ENCODE data around the gene GPHN.

GPHN gene

DNA sequence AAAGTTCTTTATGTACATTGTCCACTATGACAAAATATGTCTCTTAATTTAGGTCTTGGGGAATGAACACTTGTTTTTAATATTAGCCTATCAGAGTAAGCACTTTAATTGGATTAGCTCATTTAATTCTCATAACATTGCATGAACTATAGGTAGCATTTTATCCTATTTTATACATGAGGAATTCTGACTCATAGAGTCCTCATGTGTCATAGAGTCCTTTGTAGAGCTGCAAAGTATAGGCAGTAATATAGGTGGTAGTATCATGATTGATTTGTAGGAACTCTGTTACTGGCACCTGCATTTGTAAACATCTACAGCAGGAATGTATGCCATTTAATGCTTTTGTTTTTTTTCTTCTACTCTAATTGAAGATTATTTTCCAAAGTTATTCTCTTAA, 96.0 kb downstream of the GPHN start:
- no peak for DNase-seq

DNA sequence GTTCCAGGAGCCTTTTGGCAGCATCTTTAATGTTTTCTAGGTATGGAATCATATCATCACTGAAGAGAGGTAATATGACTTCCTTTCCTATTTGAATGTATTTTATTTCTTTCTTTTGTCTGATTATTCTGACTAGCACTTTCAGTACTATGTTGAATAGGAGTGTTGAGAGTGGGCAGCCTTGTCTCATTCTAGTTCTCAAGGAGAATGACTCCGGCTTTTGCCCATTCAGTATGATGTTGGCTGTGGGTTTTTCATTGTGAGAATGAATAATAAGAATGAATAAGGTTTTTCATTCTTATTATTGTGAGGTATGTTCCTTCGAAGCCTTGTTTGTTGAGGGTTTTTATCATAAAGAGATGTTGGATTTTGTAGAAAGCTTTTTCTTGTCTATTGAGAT, 98.9 kb downstream of the GPHN start:
- no peak for DNase-seq

DNA sequence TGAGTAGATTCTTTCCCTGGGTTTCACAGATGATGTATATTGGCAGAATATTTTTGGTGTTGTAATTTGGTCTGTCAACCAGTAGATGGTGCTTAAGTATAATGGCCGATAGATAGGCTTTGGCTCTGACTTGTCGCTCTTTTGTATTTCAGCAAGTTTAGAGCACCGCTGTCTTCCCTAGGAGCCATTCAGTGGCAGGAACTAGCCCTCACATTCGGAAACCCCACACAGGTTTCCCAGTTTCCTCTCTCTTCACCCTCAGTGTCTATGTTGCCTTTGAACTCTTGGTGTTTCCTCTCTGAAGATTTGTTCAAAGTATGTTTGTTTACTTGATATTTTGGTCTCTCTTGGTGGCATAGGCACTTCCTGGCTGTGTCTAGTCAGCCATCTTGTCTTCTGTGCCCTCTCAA, 102.2 kb downstream of the GPHN start:
- no peak for DNase-seq

DNA sequence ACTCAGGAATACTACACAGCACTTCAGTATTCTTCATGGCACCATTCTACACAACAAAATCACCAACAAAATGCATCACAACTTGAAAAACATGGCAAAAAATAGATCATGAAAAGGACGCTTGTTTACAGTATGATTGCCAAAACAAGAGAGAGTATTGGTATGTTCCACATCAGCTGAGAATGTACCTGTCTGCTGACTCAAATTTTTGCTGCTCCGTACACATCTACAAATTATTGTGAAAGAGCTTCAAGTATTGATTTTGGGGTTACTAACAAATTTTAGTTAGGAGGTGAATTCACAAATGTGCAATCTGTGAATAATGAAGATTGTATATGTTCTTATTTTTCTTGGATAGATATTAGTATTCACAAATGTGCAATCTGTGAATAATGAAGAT, 105.4 kb downstream of the GPHN start:
- no peak for DNase-seq

DNA sequence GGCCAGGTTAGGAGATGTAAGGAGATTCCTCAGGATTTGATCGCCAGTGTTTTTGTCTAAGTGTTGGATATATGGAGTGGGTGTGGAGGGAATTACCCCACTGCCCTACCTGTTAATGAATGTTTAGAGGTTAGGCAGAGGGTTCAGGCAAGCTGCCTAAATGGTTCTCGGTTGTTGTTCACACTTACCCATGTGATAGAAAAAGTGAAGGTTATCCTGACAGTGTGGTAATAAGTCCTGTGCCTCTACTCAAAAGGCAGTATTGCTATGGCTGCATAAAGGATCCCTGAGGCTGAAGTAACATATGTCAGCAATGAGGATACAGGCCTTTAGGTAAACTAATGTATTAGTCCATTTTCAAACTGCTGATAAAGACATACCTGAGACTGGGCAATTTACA, 112.0 kb downstream of the GPHN start:
- DNase-seq: no peak

DNA sequence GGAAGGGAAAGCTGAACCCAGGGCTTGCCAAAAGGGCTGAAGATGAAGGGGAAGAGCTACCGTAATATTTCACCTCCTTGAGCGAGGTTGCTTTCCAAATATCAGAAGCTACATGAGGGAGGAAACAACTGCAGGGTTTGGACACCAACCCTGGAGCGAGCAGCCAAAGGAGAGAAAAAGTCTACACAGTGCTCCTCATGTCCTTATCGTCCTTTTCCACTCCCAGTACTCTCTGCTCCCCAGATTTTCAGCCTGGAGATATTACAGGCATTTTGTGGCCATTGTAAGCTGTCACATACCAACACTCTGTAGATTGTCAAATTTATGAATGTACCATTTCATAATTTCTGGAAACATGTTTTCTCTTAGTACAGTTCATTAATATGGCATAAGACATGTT, 115.9 kb downstream of the GPHN start:
- DNase-seq: no peak

DNA sequence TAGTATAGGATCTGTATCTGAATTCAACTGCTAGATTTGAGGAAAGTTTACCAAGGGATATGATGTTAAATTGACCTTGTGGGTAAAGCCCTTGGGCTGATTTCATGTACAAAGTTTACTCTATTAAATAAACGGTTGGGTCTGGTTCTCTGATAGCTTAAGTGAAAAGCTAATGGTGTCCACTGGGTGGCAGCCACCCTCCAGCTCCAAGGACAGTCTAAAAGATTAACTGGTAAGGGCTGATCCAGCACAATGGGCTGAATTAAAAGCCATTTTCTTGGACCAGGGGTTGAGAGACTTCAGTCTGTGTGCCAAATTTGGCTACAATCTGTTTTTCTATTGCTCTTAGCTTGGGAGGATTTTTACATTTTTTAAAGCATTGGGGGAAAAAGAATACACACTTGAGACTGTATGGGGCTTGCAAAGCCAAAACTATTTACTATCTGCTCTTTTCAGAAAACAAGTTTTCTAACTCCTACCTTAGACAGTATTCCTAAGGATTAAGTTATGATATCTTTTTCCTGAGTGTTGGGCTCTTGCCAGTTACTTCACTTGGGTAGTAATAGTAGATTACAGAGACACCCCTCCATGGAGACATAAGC, 116.5 kb downstream of the GPHN start:
- peak; percentile 62 for DNase-seq

DNA sequence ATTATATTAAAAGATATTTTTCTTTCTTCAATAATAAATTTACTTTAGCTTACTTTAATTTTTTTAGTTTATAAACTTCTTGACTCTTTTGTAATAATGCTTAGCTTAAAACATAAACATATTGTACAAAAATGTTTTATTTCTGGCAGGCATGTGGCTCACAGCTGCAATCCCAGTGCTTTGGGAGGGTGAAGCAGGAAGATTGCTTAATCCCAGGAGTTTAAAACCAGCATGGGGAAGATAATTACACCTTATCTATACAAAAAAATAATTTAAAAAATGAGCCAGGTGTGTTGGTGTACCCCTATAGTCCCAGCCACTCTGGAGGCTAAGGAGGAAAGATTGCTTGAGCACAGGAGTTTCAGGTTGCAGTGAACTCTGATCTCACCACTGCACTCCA, 120.7 kb downstream of the GPHN start:
- DNase-seq: no peak

DNA sequence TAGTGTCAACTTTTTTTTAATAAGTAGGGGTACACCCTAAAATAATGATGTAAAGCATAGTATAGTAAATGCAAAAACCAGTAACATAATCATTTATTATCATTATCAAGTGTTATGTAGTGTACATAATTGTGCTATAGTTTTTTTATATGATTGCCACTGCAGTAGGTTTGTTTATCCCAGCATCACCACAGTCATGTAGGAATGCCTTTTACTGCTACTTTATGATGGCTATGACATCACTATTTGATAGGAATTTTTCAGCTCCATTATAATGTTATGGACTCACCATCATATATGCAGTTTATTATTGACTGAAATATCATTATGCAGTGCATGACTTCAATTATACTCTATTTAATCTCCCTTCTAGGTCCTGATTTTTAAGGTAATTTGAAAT, 121.6 kb downstream of the GPHN start:
- no peak for DNase-seq

DNA sequence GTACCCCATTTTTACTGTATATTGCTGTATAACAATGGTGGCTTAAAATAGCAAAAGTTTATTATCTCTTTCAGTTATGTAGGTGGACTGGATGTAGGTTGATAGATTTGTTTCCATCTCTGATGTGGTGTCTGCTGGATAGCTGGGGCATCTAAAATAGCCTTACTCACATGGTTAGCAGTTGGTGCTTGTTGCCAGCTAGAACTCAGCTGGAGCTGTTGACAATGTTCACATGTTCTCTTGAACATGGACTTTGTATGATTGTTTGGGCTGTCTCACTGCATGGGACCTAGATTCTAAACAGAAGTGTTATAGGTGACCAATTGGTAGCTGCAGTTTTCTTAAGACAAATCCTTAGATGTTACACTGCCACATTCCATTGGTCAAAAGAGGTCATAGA, 126.9 kb downstream of the GPHN start:
- no peak for DNase-seq

DNA sequence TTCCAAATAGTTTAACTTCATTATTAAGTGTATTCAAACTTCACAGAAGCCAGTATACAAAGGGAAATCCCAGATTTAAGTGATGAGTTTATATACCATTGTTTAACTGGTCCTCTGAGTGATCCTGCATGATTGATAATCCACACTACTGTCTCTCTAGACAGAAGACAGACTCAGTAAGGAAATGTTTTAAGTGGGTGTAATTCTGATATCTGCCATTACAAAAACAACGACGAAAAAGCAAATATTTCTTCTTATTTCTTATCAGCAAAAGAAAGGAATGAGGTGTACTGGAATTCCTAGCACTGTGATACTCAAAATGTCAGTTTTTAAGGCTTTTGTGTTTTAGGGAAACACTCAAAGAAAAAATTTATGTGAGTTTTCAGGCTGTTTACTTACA, 127.5 kb downstream of the GPHN start:
- DNase-seq: no peak

DNA sequence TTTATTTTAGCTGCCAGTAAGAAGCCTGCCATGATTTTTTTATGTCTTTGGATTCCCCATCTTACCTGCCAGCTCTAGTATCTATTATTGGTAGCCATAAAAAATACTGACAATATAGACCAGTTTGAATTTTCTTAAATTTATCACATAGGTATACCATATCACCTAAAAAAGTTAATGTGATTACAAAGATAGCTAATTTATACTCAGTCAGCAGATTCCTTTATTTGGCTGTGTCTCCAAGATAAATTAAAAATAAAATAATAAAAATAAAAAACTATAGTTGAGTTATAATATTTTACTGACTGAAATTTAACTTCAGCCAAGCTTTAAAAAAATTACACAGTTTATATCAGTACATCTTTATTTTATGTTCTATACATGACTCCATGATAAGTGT, 128.3 kb downstream of the GPHN start:
- DNase-seq: no peak

DNA sequence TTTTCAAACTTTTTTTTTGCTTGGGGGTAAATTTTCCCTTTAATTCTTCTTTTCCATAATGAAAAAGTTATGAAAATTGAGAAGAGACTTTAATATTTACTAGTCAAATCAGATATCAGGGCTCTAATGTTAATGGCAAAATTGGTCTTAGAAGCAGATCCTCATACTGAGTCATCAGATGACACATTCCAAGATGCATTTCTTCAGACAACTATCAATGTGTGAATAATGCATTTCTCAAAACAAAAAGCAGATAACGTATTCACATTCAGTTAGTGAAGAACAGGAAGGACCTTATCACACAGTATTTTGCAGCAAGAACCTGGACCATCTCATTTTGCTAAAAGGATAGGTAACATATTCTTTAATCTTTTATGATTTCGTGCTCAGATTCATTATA, 130.7 kb downstream of the GPHN start:
- no peak for DNase-seq

DNA sequence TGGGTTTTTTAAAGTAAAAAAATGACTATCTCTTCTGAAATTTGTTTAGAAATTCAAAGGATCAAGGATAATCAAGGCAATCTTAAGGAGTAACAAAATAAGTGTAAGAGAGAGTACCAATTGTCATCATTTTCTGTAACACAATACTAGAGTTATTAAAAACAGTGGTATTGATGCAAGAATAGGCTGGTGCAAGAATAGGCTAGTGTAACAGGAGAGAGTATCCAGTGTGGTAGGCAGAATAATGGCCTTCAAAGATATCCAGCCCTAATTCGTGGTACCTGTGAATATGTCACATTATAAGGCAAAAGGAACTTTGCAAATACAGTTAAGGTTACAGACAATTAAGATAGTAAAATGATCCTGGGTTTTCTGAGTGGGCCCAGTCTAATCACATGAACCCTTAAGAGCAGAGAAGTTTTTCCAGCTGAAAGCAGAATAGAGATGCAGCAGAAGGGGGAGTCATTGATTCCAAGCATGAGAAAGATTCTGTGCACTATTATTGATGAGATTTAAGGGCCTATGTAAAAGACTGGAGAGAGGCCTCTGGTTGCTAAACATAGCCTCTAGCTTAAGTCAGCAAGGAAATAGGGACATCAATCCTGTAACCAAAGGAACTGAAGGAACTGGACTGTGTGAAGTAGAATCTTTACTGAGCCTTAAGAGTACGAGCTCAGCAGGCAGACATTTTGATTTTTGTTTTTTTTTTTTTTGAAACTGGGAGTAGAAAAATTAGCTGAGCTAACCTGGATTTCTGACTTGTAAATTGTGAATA, 134.1 kb downstream of the GPHN start:
- no peak for DNase-seq

DNA sequence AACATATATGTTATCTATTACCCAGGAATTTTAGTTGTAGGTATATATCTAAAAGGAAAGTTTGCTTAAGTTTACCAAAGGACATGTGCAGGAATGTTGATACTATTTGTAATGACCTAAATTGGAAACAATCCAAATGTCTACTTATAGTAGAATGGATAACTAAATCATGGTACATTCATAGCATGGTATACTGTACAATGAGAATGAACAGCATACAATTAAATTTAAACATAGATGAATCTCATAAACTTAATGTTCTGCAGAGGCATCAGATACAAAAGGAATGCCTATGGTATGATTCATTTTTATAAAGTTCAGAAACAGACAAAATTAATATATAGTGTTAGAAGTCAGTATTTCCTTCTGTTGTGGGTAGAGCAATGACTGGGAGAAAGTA, 135.4 kb downstream of the GPHN start:
- no peak for DNase-seq

DNA sequence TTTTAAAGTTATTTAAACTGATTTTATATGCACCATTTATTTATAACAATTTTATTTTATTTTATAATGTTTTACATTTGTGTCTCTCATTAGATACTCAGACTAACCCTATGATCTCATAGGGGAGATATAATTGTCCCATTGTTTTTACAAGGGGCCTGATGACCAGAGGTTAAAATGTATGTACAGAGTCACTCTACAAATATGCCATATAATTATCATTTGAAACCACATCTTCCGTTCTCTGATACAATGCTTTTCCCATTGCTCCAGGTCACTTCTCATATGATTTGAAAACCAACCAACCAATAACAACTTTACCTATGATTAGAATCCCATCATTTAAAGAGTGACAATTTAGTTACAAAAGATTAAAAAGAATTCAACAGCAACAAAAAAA, 137.8 kb downstream of the GPHN start:
- no peak for DNase-seq

DNA sequence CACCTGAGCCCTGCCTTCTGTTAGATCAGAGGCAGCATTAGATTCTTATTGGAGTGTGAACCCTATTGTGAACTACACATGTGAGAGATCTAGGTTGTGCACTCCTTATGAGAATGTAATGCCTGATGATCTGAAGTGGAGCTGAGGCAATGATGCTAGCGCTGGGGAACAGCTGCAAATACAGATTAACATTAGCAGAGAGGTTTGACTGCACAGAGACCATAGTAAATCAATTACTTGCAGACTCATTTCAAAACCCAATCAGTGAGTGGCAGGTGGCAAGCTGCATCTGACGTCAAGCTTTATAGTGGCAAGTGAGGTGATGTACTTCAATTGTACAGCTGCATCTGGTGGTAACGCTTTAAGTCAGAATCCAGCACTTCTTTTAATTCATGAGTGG, 141.6 kb downstream of the GPHN start:
- DNase-seq: no peak

DNA sequence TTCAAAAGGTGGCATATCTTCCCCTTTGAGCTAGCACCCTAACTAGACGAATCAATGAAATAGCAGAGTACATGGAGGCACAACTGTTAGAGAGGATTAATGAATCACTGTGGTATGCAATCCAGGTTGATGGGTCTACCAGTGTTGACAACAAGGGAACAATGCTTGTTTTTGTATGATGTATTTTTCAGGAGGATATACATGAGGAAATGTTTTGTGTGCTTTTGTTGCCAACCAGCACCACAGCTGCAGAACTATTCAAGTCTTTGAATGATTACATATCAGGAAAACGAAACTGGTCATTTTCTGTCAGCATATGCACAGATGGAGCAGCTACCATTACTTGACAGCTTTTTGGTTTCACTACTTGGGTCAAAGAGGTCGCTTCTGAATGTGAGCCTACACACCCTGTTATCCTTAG, 142.6 kb downstream of the GPHN start:
- DNase-seq: no peak

DNA sequence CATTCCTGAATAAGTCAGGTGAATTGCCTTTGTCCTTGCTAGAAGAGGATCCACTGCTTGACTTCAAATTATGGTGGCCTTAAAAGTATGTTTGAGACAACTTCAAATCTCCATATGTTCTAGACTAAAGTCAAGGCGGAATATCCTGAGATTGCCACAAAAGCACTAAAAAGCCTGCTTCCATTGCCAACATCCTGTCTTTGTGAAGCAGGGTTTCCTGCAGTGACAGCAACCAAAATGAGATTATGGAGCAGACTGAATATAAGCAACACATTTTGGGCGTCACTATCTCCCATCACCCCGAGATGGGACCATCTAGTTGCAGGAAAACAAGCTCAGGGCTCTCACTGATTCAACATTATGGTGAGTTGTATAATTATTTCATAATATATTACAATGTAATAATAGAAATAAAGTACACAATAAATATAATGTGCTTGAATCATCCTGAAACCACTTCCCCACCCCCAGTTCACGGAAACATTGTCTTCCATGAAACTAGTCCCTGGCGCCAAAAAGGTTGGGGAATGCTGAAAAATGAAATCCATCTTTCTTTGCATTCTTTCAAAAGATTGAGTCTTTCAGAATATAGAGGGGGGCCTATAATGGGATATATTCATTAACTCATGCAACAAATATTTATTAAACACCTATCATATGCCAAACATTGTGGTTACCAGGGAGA, 143.7 kb downstream of the GPHN start:
- DNase-seq: no peak

DNA sequence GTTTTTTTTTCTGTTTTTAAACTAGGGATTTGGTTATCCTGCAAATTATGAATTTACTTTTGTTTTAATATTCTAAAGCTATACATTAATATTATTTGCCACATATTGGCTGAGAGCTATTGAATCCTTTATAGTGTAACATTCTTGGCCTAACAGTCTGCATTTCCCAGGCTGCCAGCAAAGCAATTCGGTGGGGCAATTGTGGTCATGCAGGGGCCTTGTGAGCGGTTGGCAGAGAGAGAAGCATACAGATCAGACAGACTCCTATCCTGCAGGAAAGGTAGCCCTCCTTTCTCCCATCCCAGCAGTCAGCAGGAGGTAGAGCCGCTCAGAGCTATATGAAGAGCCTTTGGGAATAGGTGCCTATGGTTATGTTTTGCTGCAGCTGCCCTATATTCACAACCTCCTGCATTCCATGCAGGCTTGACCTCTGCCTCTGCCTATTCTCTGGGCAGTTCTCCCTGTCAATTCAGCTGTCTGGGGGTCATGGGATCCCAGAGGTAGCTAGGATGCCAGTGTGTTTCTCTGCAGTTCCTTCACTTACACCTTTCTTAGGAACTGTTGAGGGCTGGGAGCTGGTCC, 144.7 kb downstream of the GPHN start:
- no peak for DNase-seq

DNA sequence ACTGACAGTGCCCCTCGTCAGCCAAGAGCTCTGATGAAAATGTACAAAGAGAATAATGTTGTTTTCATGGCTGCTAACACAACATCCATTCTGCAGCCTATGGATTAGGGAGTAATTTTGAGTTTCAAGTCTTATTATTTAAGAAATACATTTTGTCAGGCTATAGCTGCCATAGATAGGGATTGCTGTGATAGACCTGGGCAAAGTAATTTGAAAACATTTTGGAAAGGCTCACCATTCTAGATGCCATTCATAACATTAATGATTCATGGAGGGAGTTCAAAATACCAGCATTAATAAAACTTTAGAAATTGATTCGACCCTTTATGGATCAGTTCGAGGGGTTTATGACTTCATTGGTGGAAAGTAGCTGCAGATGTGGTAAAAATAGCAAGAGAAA, 149.8 kb downstream of the GPHN start:
- no peak for DNase-seq

DNA sequence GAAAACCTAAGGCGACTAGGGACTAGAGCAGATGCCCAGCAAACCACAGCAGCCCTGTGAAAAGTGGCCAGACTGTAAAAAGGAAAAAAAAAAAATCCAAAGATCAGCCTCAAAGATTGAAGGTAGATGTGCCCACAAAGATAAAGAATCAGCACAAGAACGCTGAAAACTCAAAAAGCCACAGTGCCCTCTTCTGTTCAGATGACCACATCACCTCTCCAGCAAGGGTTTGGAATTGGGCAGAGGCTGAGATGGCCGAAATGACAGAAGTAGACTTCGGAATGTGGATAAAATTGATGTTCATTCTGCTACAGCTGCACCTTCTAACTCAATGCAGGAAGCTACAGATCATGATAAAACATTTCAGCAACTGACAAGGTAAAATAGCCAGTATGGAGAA, 154.4 kb downstream of the GPHN start:
- no peak for DNase-seq

DNA sequence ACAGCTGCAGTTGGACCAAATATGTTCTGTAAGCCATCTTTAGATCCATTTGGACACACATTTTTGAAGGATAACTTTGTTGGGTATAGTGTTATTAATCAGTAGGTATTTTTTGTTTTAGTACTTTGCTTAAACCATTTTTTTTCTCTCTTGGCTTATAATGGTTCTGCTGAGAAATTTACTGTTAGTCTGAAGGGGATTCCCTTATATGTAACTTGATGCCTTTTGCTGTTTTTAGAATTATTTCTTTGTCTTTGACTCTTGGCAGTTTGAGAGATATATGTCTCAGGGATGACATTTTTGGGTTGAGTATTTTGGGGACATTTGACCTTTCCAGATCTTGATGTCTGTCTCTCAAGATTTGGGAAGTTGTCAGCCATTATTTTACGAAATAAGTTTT, 169.8 kb downstream of the GPHN start:
- no peak for DNase-seq

DNA sequence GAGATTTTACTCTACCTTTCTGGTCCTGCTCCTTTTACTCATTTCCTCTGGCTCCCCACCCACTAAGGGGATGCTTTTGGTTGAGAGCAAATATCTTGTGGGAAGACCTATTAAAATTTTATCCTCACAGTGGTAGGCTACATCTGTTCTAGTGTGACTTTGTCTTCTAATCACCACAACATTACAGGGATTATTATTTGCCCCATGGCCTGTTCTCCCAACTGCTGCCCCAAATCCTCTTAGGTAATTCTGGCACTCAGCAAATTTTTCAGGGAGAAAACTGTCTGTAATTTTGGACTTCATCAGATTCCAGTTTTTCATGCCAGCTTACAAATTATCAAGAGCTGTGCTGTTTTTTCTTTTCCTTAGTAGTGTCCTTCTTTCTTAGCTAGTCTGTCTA, 172.3 kb downstream of the GPHN start:
- DNase-seq: no peak

Data from NCI-H1105 treated with DMSO at 0.1 percent for 48 hours (cell line).